SK-N-SH treated with all-trans-retinoic acid at 6 μM for 48 hours (cell line): ENCODE data around the gene ORAI2.
"Not testable (repeated sequence)": the region's sequence is repeated elsewhere in the genome, so short reads cannot be mapped to it uniquely, and the experiment has no call there.

Source experiments
- BACH2 ChIP-seq: fragments of 250-450 bp; sonication (Bioruptor Pico); IDR thresholded peaks from 2 replicates; pipeline ENCODE4 v1.9.0; 2021; ENCODE audit warnings: mild to moderate bottlenecking, borderline replicate concordance
- OSR1 ChIP-seq: fragments of 250-450 bp; sonication (Bioruptor Pico); IDR thresholded peaks from 2 replicates; pipeline ENCODE4 v1.8.0; 2022; ENCODE audit warnings: moderate library complexity, mild to moderate bottlenecking, inconsistent platforms
- PATZ1 ChIP-seq: fragments of 250-450 bp; sonication (Bioruptor Pico); IDR thresholded peaks from 2 replicates; pipeline ENCODE4 v1.8.0; 2020; ENCODE audit warnings: mild to moderate bottlenecking, moderate library complexity, borderline replicate concordance
- POU6F1 ChIP-seq: fragments of 250-450 bp; sonication (Bioruptor Pico); IDR thresholded peaks from 2 replicates; pipeline ENCODE4 v1.8.0; 2021; ENCODE audit warnings: low read depth, mild to moderate bottlenecking, moderate library complexity, borderline replicate concordance
- PPARA ChIP-seq: fragments of 250-450 bp; sonication (Bioruptor Pico); IDR thresholded peaks from 2 replicates; pipeline ENCODE4 v1.5.0; 2020; ENCODE audit warnings: mild to moderate bottlenecking, borderline replicate concordance
- TCF4 ChIP-seq: fragments of 250-450 bp; sonication (Bioruptor Pico); IDR thresholded peaks from 2 replicates; pipeline ENCODE4 v1.8.0; 2021; ENCODE audit warnings: mild to moderate bottlenecking, moderate library complexity, borderline replicate concordance
- TOX ChIP-seq: fragments of 250-450 bp; sonication (Bioruptor Pico); IDR thresholded peaks from 2 replicates; pipeline ENCODE4 v1.8.0; 2021; ENCODE audit warnings: mild to moderate bottlenecking, moderate library complexity, borderline replicate concordance
- ZFP3 ChIP-seq: fragments of 250-450 bp; sonication (Bioruptor Pico); IDR thresholded peaks from 2 replicates; pipeline ENCODE4 v1.5.0; 2020; ENCODE audit warnings: mild to moderate bottlenecking, moderate library complexity
- TF ChIP-seq, protein P1 (sequence below): fragments of 250-450 bp; sonication (Bioruptor Pico); IDR thresholded peaks from 2 replicates; pipeline ENCODE4 v1.5.1; 2020; ENCODE audit warnings: low read depth, mild to moderate bottlenecking, moderate library complexity

DNA sequence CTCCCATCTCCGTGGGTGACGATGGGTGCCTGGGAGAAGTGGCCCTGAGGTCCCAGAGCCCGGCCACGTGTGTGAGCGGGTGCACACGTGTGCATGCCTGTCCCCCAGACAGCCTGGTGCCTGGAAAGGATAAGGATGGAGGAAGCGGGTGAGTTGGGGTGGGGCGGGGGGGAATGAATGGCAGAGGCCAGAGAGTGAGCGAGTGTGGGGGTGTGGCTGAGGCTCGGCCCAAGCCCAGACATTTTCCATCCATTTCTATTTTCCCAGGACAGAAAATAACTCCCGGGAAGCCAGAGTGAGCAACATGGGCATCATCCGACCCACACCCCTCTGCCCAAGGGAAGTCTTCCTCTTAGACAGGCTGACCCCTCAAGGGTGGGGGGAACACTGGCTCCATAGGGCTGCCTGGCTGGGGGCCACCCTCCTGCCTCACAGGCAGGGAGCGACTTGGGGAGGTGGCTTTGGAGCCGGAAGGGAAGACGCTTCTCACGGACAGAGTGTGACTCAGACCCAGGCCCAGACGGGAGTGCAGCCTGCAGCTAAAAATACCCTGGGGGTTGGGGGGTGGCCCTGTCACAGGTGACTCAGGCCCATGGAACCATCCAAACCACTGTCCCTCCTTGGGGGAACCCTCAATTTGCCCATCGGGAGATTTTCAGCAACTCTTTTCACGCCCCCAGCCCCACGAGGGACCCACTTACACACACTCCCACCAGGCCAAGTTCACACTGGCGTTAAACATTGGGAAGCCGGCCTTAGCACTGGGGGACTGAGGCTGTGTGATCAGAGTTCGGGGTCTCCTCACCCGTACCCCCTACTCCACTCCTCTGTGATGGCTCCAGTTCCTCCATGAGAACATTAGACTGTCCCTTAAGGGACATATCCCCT, 72.2 kb downstream of the ORAI2 start:
- TF ChIP-seq TCF4 (CRISPR knock-in tag); OSR1 (CRISPR knock-in tag); POU6F1; PPARA; BACH2; PATZ1 (CRISPR knock-in tag); TOX; ZFP3 (CRISPR knock-in tag): not testable (repeated sequence)
- TF ChIP-seq, protein P1, sequence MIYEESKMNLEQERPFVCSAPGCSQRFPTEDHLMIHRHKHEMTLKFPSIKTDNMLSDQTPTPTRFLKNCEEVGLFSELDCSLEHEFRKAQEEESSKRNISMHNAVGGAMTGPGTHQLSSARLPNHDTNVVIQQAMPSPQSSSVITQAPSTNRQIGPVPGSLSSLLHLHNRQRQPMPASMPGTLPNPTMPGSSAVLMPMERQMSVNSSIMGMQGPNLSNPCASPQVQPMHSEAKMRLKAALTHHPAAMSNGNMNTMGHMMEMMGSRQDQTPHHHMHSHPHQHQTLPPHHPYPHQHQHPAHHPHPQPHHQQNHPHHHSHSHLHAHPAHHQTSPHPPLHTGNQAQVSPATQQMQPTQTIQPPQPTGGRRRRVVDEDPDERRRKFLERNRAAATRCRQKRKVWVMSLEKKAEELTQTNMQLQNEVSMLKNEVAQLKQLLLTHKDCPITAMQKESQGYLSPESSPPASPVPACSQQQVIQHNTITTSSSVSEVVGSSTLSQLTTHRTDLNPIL (CRISPR knock-in tag), result not testable (repeated sequence)
